Inflammatory macrophage treated with lipopolysaccharide for 4 hours (primary cell): ENCODE results near the gene ICOSLG.
"Not testable (repeated sequence)": the region's sequence is repeated elsewhere in the genome, so short reads cannot be mapped to it uniquely, and the experiment has no call there.

ENCODE experiments used
- DNase-seq: peaks from one replicate; pipeline ENCODE4 v3.0.0-alpha.2; 2020

ICOSLG gene

GRCh38 chr21:44240842-44241241 lies at the start of gene ICOSLG:
Gene ICOSLG, minus strand, starts transcription at chr21:44240943. Its CDS starts 126 bp downstream, at chr21:44240817.
- DNase-seq = not testable (repeated sequence)

- no peak for DNase-seq
These were observed 48.8 kb upstream of the ICOSLG start for GRCh38 chr21:44289381-44290010.

- no peak for DNase-seq
These were observed 47.7 kb upstream of the ICOSLG start for GRCh38 chr21:44288251-44289110.

- peak; percentile 42 for DNase-seq
These were observed 46.2 kb upstream of the ICOSLG start for GRCh38 chr21:44286716-44287632.

- DNase-seq = no peak
These were observed 45.5 kb upstream of the ICOSLG start for GRCh38 chr21:44286086-44286715.

- DNase-seq = peak; percentile 17
These were observed 44.6 kb upstream of the ICOSLG start, which contains the start of gene AIRE for GRCh38 chr21:44285138-44285992. Gene AIRE, plus strand, starts transcription at chr21:44285876. Its CDS starts 131 bp downstream, at chr21:44286007.

GRCh38 chr21:44283948-44284347 lies 43.2 kb upstream of the ICOSLG start:
- DNase-seq = no peak

GRCh38 chr21:44283211-44283785 lies 42.6 kb upstream of the ICOSLG start:
- DNase-seq = not testable (repeated sequence)

- no peak for DNase-seq
These were observed 41.6 kb upstream of the ICOSLG start for GRCh38 chr21:44282370-44282769.

GRCh38 chr21:44281801-44282200 lies 41.1 kb upstream of the ICOSLG start:
- DNase-seq = no peak

- no peak for DNase-seq
These were observed 38.9 kb upstream of the ICOSLG start for GRCh38 chr21:44279354-44280260.

- DNase-seq = no peak
These were observed 34.3 kb upstream of the ICOSLG start for GRCh38 chr21:44275041-44275440.

GRCh38 chr21:44273046-44273445 lies 32.3 kb upstream of the ICOSLG start:
- no peak for DNase-seq

GRCh38 chr21:44272284-44272858 lies 31.6 kb upstream of the ICOSLG start:
- no peak for DNase-seq

- no peak for DNase-seq
These were observed 31.0 kb upstream of the ICOSLG start for GRCh38 chr21:44271558-44272283.

GRCh38 chr21:44269090-44269489 lies 28.3 kb upstream of the ICOSLG start:
- DNase-seq = no peak

GRCh38 chr21:44267655-44268142 lies 27.0 kb upstream of the ICOSLG start:
- DNase-seq = peak; percentile 20

GRCh38 chr21:44265734-44266270 lies 25.1 kb upstream of the ICOSLG start:
- DNase-seq = no peak
